ENCODE data around the gene PCDHGA8.
"Not testable (repeated sequence)": the region's sequence is repeated elsewhere in the genome, so short reads cannot be mapped to it uniquely, and the experiment has no call there.

Gene PCDHGA8

GRCh38 chr5:141371572-141372475, 20.6 kb upstream of the PCDHGA8 start:
- DNase-seq = no peak

GRCh38 chr5:141373673-141374317, 18.6 kb upstream of the PCDHGA8 start, which contains the start of gene PCDHGA6:
PCDHGA6 (plus strand) TSS chr5:141373891; CDS start chr5:141374084, 193 bp downstream.
- no peak for DNase-seq

- DNase-seq = no peak
Observed at GRCh38 chr5:141374627-141375026, 17.8 kb upstream of the PCDHGA8 start.

GRCh38 chr5:141375444-141376155, 16.8 kb upstream of the PCDHGA8 start:
- not testable (repeated sequence) for DNase-seq

GRCh38 chr5:141382469-141383294, 9.8 kb upstream of the PCDHGA8 start, which contains the start of gene PCDHGA7:
PCDHGA7 (plus strand) TSS chr5:141382742; CDS start chr5:141382900, 158 bp downstream.
- no peak for DNase-seq

- no peak for DNase-seq
Observed at GRCh38 chr5:141383345-141383744, 9.1 kb upstream of the PCDHGA8 start.

- DNase-seq = no peak
Observed at GRCh38 chr5:141384471-141385267, 7.8 kb upstream of the PCDHGA8 start.

- not testable (repeated sequence) for DNase-seq
Observed at GRCh38 chr5:141387557-141388311, 4.7 kb upstream of the PCDHGA8 start, which contains the start of gene PCDHGB4. PCDHGB4 (plus strand) TSS chr5:141387698; CDS start chr5:141387885, 187 bp downstream.

GRCh38 chr5:141388661-141389060, 3.8 kb upstream of the PCDHGA8 start:
- DNase-seq = no peak

GRCh38 chr5:141389153-141390042, 3.0 kb upstream of the PCDHGA8 start:
- DNase-seq = no peak

- DNase-seq = no peak
Observed at GRCh38 chr5:141393267-141393666, 834 bp downstream of the PCDHGA8 start.

- DNase-seq = not testable (repeated sequence)
Observed at GRCh38 chr5:141394401-141395187, 2.2 kb downstream of the PCDHGA8 start.

GRCh38 chr5:141397756-141398551, 5.5 kb downstream of the PCDHGA8 start, which contains the start of gene PCDHGB5:
PCDHGB5 (plus strand) TSS chr5:141397947; CDS start chr5:141398128, 181 bp downstream.
- not testable (repeated sequence) for DNase-seq

GRCh38 chr5:141398608-141399007, 6.2 kb downstream of the PCDHGA8 start:
- DNase-seq = no peak

GRCh38 chr5:141399555-141400258, 7.3 kb downstream of the PCDHGA8 start:
- no peak for DNase-seq

GRCh38 chr5:141402553-141403243, 10.3 kb downstream of the PCDHGA8 start, which contains the start of gene PCDHGA9:
PCDHGA9 (plus strand) TSS chr5:141402778; CDS start chr5:141402953, 175 bp downstream.
- DNase-seq = no peak

All from NCI-H2029 (cell line).